ENCODE results near the gene RDH13. TPM values are rescaled to one million over a fixed set of nuclear protein-coding genes. Genes with fewer than 3 reads are reported as not detected.

RDH13 gene
- total and polyA plus RNA-seq, 2 of the 8 experiments (the other 6 are each of a cell fraction or from before 2014, with no cell fraction given) = 15.9 to 31.5 TPM

DNA sequence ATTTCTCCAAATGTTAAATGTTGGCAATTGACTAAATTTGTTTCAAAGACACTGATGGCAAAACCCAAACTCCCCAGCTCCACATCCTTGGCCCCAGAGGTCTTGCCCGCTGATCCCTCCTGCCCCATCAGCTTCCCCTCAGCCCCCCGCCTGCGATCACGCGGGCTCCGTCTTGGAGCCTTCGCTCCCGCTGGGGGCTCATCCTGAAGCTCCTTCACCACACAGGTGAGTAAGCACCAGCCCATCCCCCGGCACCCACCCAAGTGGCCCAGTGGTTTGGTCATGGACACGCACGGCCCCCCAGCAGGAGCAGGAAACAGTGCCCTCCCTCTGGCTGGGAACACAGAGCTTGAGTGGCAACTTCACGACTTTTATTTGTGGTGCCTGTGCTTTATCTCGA is 27.6 kb upstream of the RDH13 start:
- Histone ChIP-seq H3K9ac (replicated peaks in 1 of 4; ENCODE audit: extremely low read depth in 1 of 4, low read depth in 3 of 4, low read length in 3 of 4) (no peak overlapping the region), H3K79me1 (ENCODE audit: low read depth, low read length) (no peaks in the 10 kb centered on the region; the same call in 1 of the 2 replicates), H4K91ac (replicated peaks; ENCODE audit: insufficient read length, low read length) (no peak overlapping the region), H3K9me3 (ENCODE audit: insufficient read depth in 2 of 2, low read depth in 1 of 2, low read length in 1 of 2) (no peaks in the 10 kb centered on the region), H2BK20ac (ENCODE audit: low read length) (no peak overlapping the region), H3K23ac (ENCODE audit: insufficient read length) (no peak overlapping the region), H4K8ac (ENCODE audit: extremely low read depth, insufficient read depth, low read length) (no peak overlapping the region), H4K20me1 (replicated peaks in 1 of 2; ENCODE audit: control insufficient read depth in 1 of 2, insufficient read depth in 2 of 2, low read length in 2 of 2) (peaks cover 14 to 15% of the 10 kb centered on the region in 2 experiments), H2AK5ac (ENCODE audit: low read depth, low read length) (no peak overlapping the region), H3K4me2 (ENCODE audit: insufficient read depth in 1 of 2, low read depth in 2 of 2, low read length in 2 of 2) (no peak overlapping the region), H3K36me3 (ENCODE audit: control insufficient read depth in 2 of 4, insufficient read depth in 4 of 4, low read length in 3 of 4) (peaks cover 0 to 5% (median 2%) of the 10 kb centered on the region in 4 experiments; a peak in 2 of 8 replicates), H3K27me3 (replicated peaks in 1 of 4; ENCODE audit: control insufficient read depth in 3 of 4, extremely low read depth in 1 of 4, insufficient read depth in 3 of 4, low read length in 3 of 4) (peaks cover 0 to 3% (median 0%) of the 10 kb centered on the region in 4 experiments; a peak in 3 of 7 replicates), H3K4me1 (replicated peaks in 1 of 4; ENCODE audit: control insufficient read depth in 3 of 4, insufficient read depth in 4 of 4, low read length in 3 of 4) (peaks cover 3 to 47% (median 33%) of the 10 kb centered on the region in 4 experiments), H2BK12ac (ENCODE audit: low read depth, low read length) (no peak overlapping the region), H3K23me2 (ENCODE audit: low read depth, low read length) (peaks cover 21% of the 10 kb centered on the region), H3K4me3 (ENCODE audit: extremely low read depth in 1 of 4, insufficient read depth in 2 of 4, low read depth in 3 of 4, low read length in 4 of 4) (no peak overlapping the region), H2BK15ac (ENCODE audit: low read length) (no peak overlapping the region), H3K79me2 (ENCODE audit: control insufficient read depth in 1 of 2, insufficient read depth in 2 of 2, low read length in 2 of 2) (no peaks in the 10 kb centered on the region), H4K5ac (ENCODE audit: insufficient read length, low read depth, low read length) (no peak overlapping the region), H3K4ac (replicated peaks; ENCODE audit: insufficient read length, low read depth, low read length) (no peak overlapping the region), H3K56ac (replicated peaks; ENCODE audit: insufficient read length, low read depth, low read length) (no peak overlapping the region), H2BK120ac (replicated peaks; ENCODE audit: low read depth, low read length) (no peak overlapping the region), H3K18ac (ENCODE audit: extremely low read depth, low read length) (no peak overlapping the region), H3K14ac (ENCODE audit: insufficient read length) (no peak overlapping the region), H2AFZ (ENCODE audit: low read length) (no peak overlapping the region), H3K27ac (ENCODE audit: low read depth, low read length) (no peak overlapping the region), H2BK5ac (ENCODE audit: low read depth, low read length) (no peak overlapping the region)
- ChIA-PET CTCF (ENCODE audit: partially characterized antibody) (interaction anchor here (1.4 to 4.5 kb wide), 3 partner anchors 8 to 209 kb away, joined by 4 to 26 read pairs (median 15); no protein-coding TSS in a partner anchor), POLR2A (ENCODE audit: partially characterized antibody) (interaction anchor here (1.2 to 8.7 kb wide), 3 partner anchors 10 to 50 kb away, joined by 3 to 72 read pairs (median 22); partner anchors contain the start of gene PPP1R12C)
- FAIRE-seq (no peak), DNase-seq (ENCODE audit: low read depth in 1 of 2, low spot score in 2 of 2) (no peak)
- 86% methylated on average over 10 of the region's 13 CpGs; no CpG with 5 or more reads in 1 of the 2 experiments for WGBS, 2 experiments (ENCODE audit: extremely low coverage in 1 of 2, insufficient coverage in 1 of 2, insufficient read length in 1 of 2, insufficient replicate concordance in 2 of 2, low coverage in 1 of 2, low lambda C conversion rate in 2 of 2, missing lambda C conversion rate in 1 of 2)
- no peak for TF ChIP-seq RNF2 (IDR thresholded peaks at IDR 0.05; ENCODE audit: borderline replicate concordance, low read depth, low read length, missing control alignments, poor library complexity, severe bottlenecking)
